ENCODE data around the gene KRTAP10-9.

DNA sequence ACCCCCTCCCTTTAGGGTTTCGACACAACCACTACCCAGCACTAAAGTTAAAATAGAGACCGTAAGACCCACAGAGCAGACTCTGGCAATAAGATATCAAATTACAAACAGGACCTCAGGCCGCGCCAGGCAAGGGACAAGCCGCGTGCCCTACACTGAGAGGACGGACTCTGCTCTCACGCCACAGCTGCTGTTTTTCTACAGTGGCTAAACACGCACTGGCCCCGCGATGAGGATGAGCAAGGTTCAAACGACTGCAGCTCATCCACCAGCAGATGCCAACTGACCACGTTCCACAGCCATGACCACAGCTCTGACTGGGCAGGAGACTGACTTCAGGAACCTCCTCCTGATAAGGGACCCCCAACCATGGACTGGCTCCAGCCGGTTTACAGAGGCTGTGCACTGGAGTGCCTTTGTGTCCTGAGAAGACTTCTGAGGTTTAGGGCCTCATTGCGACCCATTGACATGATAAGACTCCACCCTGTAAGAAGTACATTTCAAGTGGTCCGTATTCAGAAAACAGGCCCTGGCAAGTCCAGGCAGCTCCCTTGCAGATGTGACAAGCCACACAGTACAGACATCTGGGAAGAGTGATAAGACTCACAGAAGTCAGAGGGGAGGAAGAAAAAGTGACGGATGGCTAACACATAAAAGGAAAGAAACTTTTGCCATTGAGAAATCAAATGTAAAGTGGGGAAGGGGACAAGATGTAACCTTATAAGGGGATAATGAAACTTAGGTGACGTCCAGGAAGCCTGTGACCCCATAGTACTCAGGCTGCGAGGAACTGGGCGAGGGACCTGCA, 33.1 kb upstream of the KRTAP10-9 start:
- no peak for TF ChIP-seq CTCF (IDR thresholded peaks at IDR 0.05)
- TF ChIP-seq POLR2A (IDR thresholded peaks at IDR 0.05; ENCODE audit: low read depth), result no peak
- TF ChIP-seq POLR2AphosphoS5 (IDR thresholded peaks at IDR 0.05), result no peak
- no peak for TF ChIP-seq EP300 (IDR thresholded peaks at IDR 0.05)
